HEK293T (cell line): ENCODE data around the gene SYT9.

Source experiments
- CTCF ChIA-PET: fragments of 350-600 bp; formaldehyde crosslinking; extraction: SDS; loops from one replicate; lab custom pipeline; 2021; ENCODE audit warnings: antibody characterized with exemption, inconsistent platforms; lab: Yijun Ruan, JAX
- POLR2A ChIA-PET: fragments of 350-600 bp; formaldehyde crosslinking; extraction: SDS; loops from one replicate; lab custom pipeline; 2020; ENCODE audit warnings: antibody characterized with exemption, inconsistent platforms; lab: Yijun Ruan, JAX
- DNase-seq: peaks from one replicate; pipeline ENCODE4 v3.0.0; 2012; ENCODE audit warnings: mixed read lengths; ENCODE audit errors: extremely low spot score
- ARNT ChIP-seq: fragments of 450-650 bp; IDR thresholded peaks from 2 replicates; pipeline ENCODE4 v1.6.1; 2017; ENCODE audit warnings: mild to moderate bottlenecking
- BHLHE40 ChIP-seq: fragments of 450-650 bp; IDR thresholded peaks from 2 replicates; pipeline ENCODE4 v1.6.1; 2016; ENCODE audit warnings: mild to moderate bottlenecking, moderate library complexity, borderline replicate concordance
- CTBP1 ChIP-seq: fragments of 450-650 bp; IDR thresholded peaks from 2 replicates; pipeline ENCODE4 v1.6.1; 2016; ENCODE audit warnings: borderline replicate concordance
- ELF4 ChIP-seq: fragments of 450-650 bp; IDR thresholded peaks from 2 replicates; pipeline ENCODE4 v1.6.1; 2017; ENCODE audit warnings: antibody characterized with exemption
- FOXA1 ChIP-seq: fragments of 450-650 bp; IDR thresholded peaks from 2 replicates; pipeline ENCODE4 v1.6.1; 2016; ENCODE audit warnings: mild to moderate bottlenecking
- FOXK2 ChIP-seq: fragments of 450-650 bp; IDR thresholded peaks from 2 replicates; pipeline ENCODE4 v1.6.1; 2016; ENCODE audit warnings: mild to moderate bottlenecking
- FOXM1 ChIP-seq: fragments of 450-650 bp; IDR thresholded peaks from 2 replicates; pipeline ENCODE4 v1.6.1; 2017; ENCODE audit warnings: mild to moderate bottlenecking, borderline replicate concordance
- HDGF ChIP-seq: fragments of 450-650 bp; IDR thresholded peaks from 2 replicates; pipeline ENCODE4 v1.6.1; 2017; ENCODE audit warnings: antibody characterized with exemption, borderline replicate concordance
- L3MBTL2 ChIP-seq: fragments of 450-650 bp; conservative IDR thresholded peaks from 2 replicates; pipeline ENCODE4 v1.6.1; 2016; ENCODE audit warnings: mild to moderate bottlenecking
- LEF1 ChIP-seq: fragments of 450-650 bp; IDR thresholded peaks from 2 replicates; pipeline ENCODE4 v1.6.1; 2017; ENCODE audit warnings: mild to moderate bottlenecking, borderline replicate concordance
- NFRKB ChIP-seq: fragments of 450-650 bp; IDR thresholded peaks from 2 replicates; pipeline ENCODE4 v1.6.1; 2016; ENCODE audit warnings: mild to moderate bottlenecking, moderate library complexity
- PKNOX1 ChIP-seq: fragments of 450-650 bp; IDR thresholded peaks from 2 replicates; pipeline ENCODE4 v1.6.1; 2016
- SP1 ChIP-seq: fragments of 450-650 bp; IDR thresholded peaks from 2 replicates; pipeline ENCODE4 v1.6.1; 2017
- SUZ12 ChIP-seq: fragments of 450-650 bp; IDR thresholded peaks from 2 replicates; pipeline ENCODE4 v1.6.1; 2016; ENCODE audit warnings: mild to moderate bottlenecking
- TARDBP ChIP-seq: fragments of 450-650 bp; IDR thresholded peaks from 2 replicates; pipeline ENCODE4 v1.6.1; 2016
- ZNF384 ChIP-seq: fragments of 450-650 bp; IDR thresholded peaks from 2 replicates; pipeline ENCODE4 v1.6.1; 2016

Gene SYT9

GRCh38 chr11:7499081-7499480, 247.4 kb downstream of the SYT9 start:
- TF ChIP-seq L3MBTL2: no peak
- TF ChIP-seq PKNOX1: no peak
- TF ChIP-seq FOXK2: no peak
- TF ChIP-seq LEF1: no peak
- TF ChIP-seq ZNF384: no peak
- TF ChIP-seq FOXA1: no peak
- no peak for TF ChIP-seq CTBP1
- no peak for TF ChIP-seq TARDBP
- ChIA-PET CTCF (no interaction called here), POLR2A (no interaction called here)
- DNase-seq: no peak

GRCh38 chr11:7500251-7500650, 248.5 kb downstream of the SYT9 start:
- ChIA-PET POLR2A (no interaction called here), CTCF (interaction anchor here (2.6 kb wide), 1 partner anchor 13 kb away, joined by 11 read pairs; the partner anchor contains the start of gene PPFIBP2)
- no peak for DNase-seq
- TF ChIP-seq ZNF384: no peak
- TF ChIP-seq FOXA1: no peak
- no peak for TF ChIP-seq L3MBTL2

- ChIA-PET CTCF (interaction anchor here (2.6 kb wide), 1 partner anchor 12 kb away, joined by 11 read pairs; the partner anchor contains the start of gene PPFIBP2), POLR2A (no interaction called here)
- TF ChIP-seq ZNF384 (no peak), FOXA1 (no peak), ELF4 (no peak), CTBP1 (no peak), PKNOX1 (no peak), SP1 (no peak), L3MBTL2 (no peak), FOXM1 (no peak), ARNT (no peak), SUZ12 (no peak), HDGF (no peak)
- no peak for DNase-seq
Measured at GRCh38 chr11:7501251-7501650, 249.5 kb downstream of the SYT9 start.

- no peak for DNase-seq
- CTCF ChIA-PET: interaction anchor here (2.6 kb wide), 1 partner anchor 11 kb away, joined by 11 read pairs; the partner anchor contains the start of gene PPFIBP2
- POLR2A ChIA-PET: no interaction called here
- TF ChIP-seq FOXK2 (no peak), CTBP1 (no peak), ARNT (no peak), L3MBTL2 (no peak), PKNOX1 (no peak), BHLHE40 (no peak), SUZ12 (no peak), SP1 (no peak), NFRKB (no peak), FOXM1 (no peak), HDGF (no peak), ELF4 (no peak), ZNF384 (no peak), TARDBP (no peak), FOXA1 (no peak), LEF1 (no peak)
Measured at GRCh38 chr11:7501894-7502293, 250.2 kb downstream of the SYT9 start.

- ChIA-PET POLR2A (no interaction called here), CTCF (no interaction called here)
- DNase-seq: no peak
- TF ChIP-seq NFRKB: no peak
Measured at GRCh38 chr11:7506243-7506642, 254.5 kb downstream of the SYT9 start.

- TF ChIP-seq ELF4 (no peak), PKNOX1 (no peak), LEF1 (no peak), L3MBTL2 (no peak), CTBP1 (no peak), BHLHE40 (no peak), FOXK2 (no peak), NFRKB (no peak), SP1 (no peak), FOXM1 (no peak), ARNT (no peak), SUZ12 (no peak), FOXA1 (no peak), ZNF384 (no peak), HDGF (no peak), TARDBP (no peak)
- ChIA-PET CTCF (no interaction called here), POLR2A (no interaction called here)
- DNase-seq: no peak
Measured at GRCh38 chr11:7508087-7508486, 256.4 kb downstream of the SYT9 start.
